ENCODE measurements around the gene CGB8.

DNA sequence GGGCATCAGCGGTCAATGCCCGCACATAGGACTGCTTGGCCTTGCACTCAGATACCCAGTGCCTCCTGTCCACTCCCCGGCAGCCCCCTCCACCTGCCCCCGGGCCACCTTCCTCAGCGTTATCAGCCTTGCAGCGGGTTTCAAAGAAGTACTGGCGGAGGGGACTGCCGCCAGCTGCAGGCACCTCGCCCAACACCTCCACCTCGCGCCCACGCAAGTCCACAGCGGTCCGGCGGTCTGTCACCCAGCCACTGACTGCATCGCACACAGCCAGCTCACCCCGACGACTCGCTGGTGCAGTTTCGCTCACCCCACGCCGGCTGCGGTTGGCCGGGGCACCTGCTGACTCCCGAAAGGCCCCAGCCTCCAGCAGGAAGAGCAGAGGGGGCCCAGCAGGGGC, 12.5 kb upstream of the CGB8 start:
- no peak for TF ChIP-seq YY1 (IDR thresholded peaks at IDR 0.05; ENCODE audit: insufficient read depth, insufficient read length)
- TF ChIP-seq ZNF274 (IDR thresholded peaks at IDR 0.05; ENCODE audit: low read depth, low read length), result no peak
- TF ChIP-seq SUZ12 (IDR thresholded peaks at IDR 0.05; ENCODE audit: extremely low read depth, insufficient read depth, insufficient read length), result no peak

Data from NT2/D1 (cell line).